ENCODE data around the gene CYP46A1.

Gene CYP46A1

DNA sequence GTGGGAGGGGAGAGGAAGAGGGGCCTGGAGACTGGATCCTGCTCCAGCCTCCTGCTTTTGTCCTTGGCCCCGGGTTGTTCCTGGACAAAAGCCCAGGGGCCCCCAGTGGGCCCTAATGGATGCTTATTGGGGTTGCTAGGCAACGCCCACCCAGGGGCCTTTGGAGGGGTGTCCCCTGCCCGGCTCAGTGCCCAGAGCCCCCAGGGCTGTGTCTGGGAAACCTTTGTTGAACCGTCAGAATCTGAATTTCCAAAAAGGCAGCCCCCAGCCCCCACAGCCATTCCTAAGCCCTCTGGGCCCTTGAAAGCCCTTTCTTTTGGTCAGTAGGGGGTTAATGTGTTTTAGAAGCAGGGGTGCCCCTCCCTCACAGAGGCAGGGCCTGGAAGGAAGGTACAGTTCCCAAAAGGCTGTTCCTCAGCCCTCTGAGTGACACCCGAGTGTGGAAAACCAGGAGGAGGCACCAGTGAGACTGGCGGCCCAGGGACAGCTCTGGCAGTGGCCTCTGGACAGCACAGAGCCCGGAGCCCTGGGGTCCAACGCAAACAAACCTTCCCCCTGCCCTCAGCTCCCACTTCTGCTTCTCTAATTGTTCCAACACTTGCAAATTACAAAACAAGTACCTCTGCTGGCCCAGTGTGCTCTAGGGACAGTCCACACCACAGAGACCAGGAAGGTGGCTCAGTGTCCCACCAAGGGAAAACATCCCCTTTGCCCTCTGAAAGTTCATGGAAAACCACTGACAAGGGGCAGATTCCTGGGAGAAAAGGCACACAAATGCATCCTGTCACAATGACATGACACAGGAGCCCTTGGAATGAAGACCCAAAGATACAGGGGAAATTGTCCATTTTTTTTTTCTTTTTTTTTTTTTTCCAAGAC lies 19.8 kb upstream of the CYP46A1 start:
- no peak overlapping the region for H3K4me3 Mint-ChIP-seq
- H3K36me3 Mint-ChIP-seq (ENCODE audit: low read depth) = no peaks in the 10 kb centered on the region
- peaks cover 19% of the 10 kb centered on the region for H3K27me3 Mint-ChIP-seq

DNA sequence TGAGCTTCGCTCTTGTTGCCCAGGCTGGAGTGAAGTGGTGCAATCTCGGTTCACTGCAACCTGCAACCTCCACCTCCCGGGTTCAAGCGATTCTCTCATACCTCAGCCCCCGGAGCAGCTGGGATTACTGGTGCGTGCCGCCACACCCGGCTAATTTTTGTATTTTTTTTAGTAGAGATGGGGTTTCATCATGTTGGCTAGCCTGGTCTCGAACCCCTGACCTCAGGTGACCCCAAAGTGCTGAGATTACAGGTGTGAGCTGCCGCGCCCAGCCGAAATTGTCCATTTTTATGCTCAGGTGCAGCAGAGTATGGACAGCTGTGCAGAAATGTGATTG lies 19.2 kb upstream of the CYP46A1 start:
- no peaks in the 10 kb centered on the region for H3K36me3 Mint-ChIP-seq (ENCODE audit: low read depth)
- peaks cover 19% of the 10 kb centered on the region for H3K27me3 Mint-ChIP-seq
- H3K4me3 Mint-ChIP-seq = no peak overlapping the region
- no peaks in the 10 kb centered on the region for H3K4me1 Mint-ChIP-seq (ENCODE audit: low read depth)
- H3K9me3 Mint-ChIP-seq = no peaks in the 10 kb centered on the region
- H3K27ac Mint-ChIP-seq = no peak overlapping the region

More for the DNA sequence above, 19.8 kb upstream of the CYP46A1 start:
- Mint-ChIP-seq H3K9me3 (no peaks in the 10 kb centered on the region), H3K4me1 (ENCODE audit: low read depth) (no peaks in the 10 kb centered on the region), H3K27ac (no peak overlapping the region)

- Mint-ChIP-seq H3K36me3 (ENCODE audit: low read depth) (no peaks in the 10 kb centered on the region), H3K4me1 (ENCODE audit: low read depth) (no peaks in the 10 kb centered on the region), H3K4me3 (no peak overlapping the region), H3K27ac (no peak overlapping the region), H3K27me3 (peaks cover 7% of the 10 kb centered on the region), H3K9me3 (no peaks in the 10 kb centered on the region)
Observed at GRCh38 chr14:99666533-99666932, 17.6 kb upstream of the CYP46A1 start.

GRCh38 chr14:99667045-99667444 lies 17.1 kb upstream of the CYP46A1 start:
- Mint-ChIP-seq H3K4me1 (ENCODE audit: low read depth) (no peaks in the 10 kb centered on the region), H3K27ac (no peak overlapping the region), H3K9me3 (no peaks in the 10 kb centered on the region), H3K4me3 (no peak overlapping the region), H3K36me3 (ENCODE audit: low read depth) (no peaks in the 10 kb centered on the region), H3K27me3 (peaks cover 7% of the 10 kb centered on the region)

DNA sequence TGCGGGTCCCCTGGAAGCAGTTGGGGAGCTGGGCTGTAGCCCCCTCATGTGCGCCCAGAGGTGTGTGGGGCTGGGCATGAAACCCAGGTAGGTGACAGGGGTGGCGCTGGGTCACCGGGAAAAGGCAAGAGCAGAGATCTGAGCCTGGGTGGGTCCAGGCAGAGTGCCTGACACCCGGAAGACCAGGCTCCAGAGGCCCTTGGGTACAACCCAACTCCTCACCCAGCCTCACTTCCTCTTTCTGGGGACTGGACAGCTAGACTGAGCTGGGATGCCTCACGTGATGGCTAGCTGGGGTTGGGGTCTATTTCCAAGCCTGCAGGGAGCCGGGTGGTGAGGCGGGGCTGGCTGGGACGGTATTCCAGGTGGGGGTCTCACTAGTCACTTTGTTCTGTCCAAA lies 16.3 kb upstream of the CYP46A1 start:
- no peak overlapping the region for H3K27ac Mint-ChIP-seq
- peaks cover 3% of the 10 kb centered on the region for H3K27me3 Mint-ChIP-seq
- H3K4me3 Mint-ChIP-seq = no peak overlapping the region
- H3K9me3 Mint-ChIP-seq = no peaks in the 10 kb centered on the region
- H3K36me3 Mint-ChIP-seq (ENCODE audit: low read depth) = no peaks in the 10 kb centered on the region
- peaks cover 5% of the 10 kb centered on the region for H3K4me1 Mint-ChIP-seq (ENCODE audit: low read depth)

GRCh38 chr14:99668307-99669295 lies 15.5 kb upstream of the CYP46A1 start:
- H3K9me3 Mint-ChIP-seq = no peaks in the 10 kb centered on the region
- H3K4me1 Mint-ChIP-seq (ENCODE audit: low read depth) = peaks cover 6% of the 10 kb centered on the region
- no peak overlapping the region for H3K4me3 Mint-ChIP-seq
- H3K36me3 Mint-ChIP-seq (ENCODE audit: low read depth) = no peaks in the 10 kb centered on the region
- no peak overlapping the region for H3K27ac Mint-ChIP-seq
- H3K27me3 Mint-ChIP-seq = no peaks in the 10 kb centered on the region

GRCh38 chr14:99670361-99671234 lies 13.5 kb upstream of the CYP46A1 start:
- peaks cover 7% of the 10 kb centered on the region for H3K27me3 Mint-ChIP-seq
- no peak overlapping the region for H3K27ac Mint-ChIP-seq
- H3K4me3 Mint-ChIP-seq = no peak overlapping the region
- H3K36me3 Mint-ChIP-seq (ENCODE audit: low read depth) = no peaks in the 10 kb centered on the region
- H3K4me1 Mint-ChIP-seq (ENCODE audit: low read depth) = peaks cover 7% of the 10 kb centered on the region
- H3K9me3 Mint-ChIP-seq = no peaks in the 10 kb centered on the region

DNA sequence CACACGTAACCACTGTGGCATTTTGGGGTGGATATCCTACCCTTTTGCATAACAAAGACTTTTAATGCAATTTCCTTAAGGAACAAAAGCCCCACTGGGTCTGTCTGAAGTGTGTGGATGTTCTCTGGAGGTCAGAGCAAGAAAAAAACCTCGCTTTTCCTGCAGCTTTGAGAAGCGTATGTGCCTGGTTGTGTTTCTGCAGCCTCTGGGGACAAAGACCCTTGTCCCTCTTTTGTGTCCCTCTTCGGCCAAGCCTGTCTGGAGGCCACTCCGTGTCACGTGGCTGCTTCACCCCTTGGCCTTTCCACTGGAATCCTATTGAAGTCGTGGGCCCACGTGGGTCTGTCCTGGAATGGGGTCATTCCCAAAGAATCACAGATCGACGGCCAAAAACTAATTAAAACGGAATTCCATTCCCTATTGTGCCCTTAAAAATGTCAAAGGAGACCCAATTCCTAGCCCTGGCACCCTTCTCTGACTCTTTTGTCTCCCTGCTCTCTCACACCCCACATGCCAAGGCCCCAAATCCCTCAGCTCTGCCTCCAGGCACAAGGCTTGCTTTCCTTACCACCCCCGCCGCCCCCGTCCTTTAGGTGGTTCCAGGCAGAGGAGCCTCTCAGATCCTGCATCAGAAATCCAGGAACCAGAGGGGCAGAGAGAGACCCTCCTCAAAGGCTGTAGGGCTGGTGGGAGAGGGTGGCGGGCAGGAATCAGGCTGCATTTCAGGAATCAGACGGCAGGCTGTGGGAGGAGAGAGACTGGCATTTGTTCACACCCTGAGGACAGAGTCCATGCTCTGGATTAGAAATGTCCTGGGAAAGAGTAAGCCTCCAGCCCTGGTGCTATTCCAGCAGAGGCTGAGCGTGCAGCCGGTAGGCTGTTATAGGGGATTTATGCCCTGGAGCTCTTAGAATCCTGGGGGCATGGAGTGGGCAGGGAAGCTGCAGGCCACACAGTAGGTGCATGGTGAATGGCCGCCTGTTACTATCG lies 12.6 kb upstream of the CYP46A1 start:
- H3K4me3 Mint-ChIP-seq = no peak overlapping the region
- H3K27me3 Mint-ChIP-seq = peaks cover 7% of the 10 kb centered on the region
- H3K36me3 Mint-ChIP-seq (ENCODE audit: low read depth) = no peaks in the 10 kb centered on the region
- peaks cover 13% of the 10 kb centered on the region for H3K4me1 Mint-ChIP-seq (ENCODE audit: low read depth)
- no peak overlapping the region for H3K27ac Mint-ChIP-seq
- no peaks in the 10 kb centered on the region for H3K9me3 Mint-ChIP-seq

DNA sequence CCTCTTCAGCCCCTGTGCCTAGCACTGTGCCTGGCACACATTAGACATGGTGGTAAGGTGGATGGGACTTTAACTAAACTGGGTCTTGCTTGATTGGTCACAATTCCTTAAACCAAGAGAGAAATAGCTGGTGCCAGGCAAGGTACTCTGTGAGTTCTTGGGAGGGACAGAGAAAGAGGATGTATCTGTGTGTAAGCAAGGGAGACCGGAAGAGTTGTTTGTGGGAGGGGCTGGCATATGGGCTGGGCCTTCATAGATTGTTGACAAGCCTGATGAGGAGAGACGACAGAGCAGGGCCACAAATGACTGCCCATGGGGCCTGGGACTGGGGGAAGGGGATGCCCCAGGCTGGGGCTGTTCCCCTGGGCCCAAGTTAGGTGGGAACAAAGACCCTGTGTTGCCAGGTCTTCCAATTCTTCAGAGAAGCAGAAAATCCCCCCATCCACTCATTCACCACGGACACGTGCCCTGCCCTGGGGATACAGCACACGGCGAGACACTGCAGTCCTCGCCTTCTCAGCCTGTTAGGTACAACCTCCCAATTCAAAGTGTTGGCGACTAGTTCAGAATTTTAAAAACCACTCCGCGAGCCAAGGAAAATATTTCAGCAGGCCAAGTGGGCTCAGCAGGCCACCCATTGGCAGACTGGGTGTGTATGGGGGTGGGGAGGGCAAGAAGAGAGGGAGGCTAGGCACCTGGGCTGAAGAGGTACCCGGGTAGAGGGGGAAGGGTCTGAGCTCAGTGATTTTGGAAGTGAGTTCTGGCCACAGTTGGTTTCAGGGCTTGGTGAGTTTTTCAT lies 11.4 kb upstream of the CYP46A1 start:
- H3K27me3 Mint-ChIP-seq = peaks cover 7% of the 10 kb centered on the region
- no peak overlapping the region for H3K4me3 Mint-ChIP-seq
- H3K4me1 Mint-ChIP-seq (ENCODE audit: low read depth) = peaks cover 18% of the 10 kb centered on the region
- no peak overlapping the region for H3K27ac Mint-ChIP-seq
- no peaks in the 10 kb centered on the region for H3K36me3 Mint-ChIP-seq (ENCODE audit: low read depth)
- no peaks in the 10 kb centered on the region for H3K9me3 Mint-ChIP-seq

DNA sequence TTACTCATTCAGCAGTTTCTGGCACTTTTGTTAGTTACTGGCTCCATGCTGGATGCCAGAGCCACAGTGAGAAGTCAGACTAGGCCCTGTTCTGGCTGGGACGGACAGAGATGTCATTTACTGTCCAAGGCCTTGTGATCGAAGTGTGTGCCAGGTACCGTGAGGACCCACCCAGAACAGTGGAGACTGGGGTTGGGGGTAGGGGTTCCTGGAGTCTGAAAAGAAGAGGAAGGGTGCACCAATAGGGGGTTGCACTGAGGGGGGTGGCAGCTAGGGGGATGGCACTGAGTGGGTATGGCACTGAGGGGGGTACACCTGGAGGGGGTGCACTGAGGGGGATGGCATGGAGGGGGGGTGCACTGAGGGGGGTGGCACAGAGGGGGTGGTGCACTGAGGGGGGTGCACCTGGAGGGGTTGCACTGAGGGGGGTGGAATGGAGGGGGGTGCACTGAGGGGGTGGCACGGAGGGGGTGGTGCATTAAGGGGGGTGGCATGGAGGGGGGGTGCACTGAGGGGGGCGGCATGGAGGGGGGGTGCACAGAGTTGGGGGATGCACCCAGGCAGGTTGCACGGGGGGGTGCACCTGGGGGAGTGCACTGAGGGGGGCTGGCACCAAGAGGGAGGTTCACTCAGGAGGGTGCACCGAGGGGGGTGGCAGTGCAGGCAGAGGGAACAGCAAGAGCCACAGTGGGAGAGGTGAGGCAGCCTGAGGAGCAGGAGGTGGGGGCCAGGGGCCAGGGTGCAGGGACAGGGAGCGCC lies 10.6 kb upstream of the CYP46A1 start:
- H3K27me3 Mint-ChIP-seq = peaks cover 7% of the 10 kb centered on the region

DNA sequence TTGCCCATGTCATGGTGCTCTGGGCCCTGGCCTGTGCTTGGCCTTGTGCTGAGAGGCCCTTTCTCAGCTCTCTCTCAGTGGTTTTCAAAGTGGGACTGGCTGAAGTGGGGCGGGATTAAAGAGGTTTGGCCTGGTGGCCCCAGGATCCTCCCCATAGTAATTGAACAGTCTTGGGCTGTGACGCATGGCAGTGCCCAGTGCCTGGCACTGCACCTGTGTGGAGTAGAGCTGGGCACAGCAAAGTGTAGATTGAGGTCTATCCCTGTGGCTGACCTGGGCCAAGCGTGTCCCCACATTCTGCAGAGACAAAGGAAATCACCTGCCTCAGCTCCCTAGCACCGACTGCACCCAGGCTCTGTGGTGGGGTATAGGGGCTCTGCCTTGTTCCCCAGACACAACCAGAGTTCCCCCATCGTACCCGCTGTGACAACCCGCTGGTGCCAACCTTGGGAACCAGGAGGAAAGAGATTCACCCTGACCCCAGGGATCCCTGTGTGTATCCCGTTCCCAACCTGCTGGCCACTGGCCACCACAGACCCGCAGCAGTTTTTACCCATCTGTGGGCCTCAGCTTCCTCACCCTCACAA lies 9.9 kb upstream of the CYP46A1 start:
- no peaks in the 10 kb centered on the region for H3K36me3 Mint-ChIP-seq (ENCODE audit: low read depth)
- H3K4me1 Mint-ChIP-seq (ENCODE audit: low read depth) = peaks cover 18% of the 10 kb centered on the region
- no peak overlapping the region for H3K27ac Mint-ChIP-seq
- peaks cover 5% of the 10 kb centered on the region for H3K9me3 Mint-ChIP-seq
- H3K27me3 Mint-ChIP-seq = peaks cover 7% of the 10 kb centered on the region
- no peak overlapping the region for H3K4me3 Mint-ChIP-seq

More for the DNA sequence above, 10.6 kb upstream of the CYP46A1 start:
- Mint-ChIP-seq H3K9me3 (peaks cover under 1% of the 10 kb centered on the region), H3K4me3 (no peak overlapping the region), H3K4me1 (ENCODE audit: low read depth) (peaks cover 18% of the 10 kb centered on the region), H3K27ac (no peak overlapping the region), H3K36me3 (ENCODE audit: low read depth) (no peaks in the 10 kb centered on the region)

DNA sequence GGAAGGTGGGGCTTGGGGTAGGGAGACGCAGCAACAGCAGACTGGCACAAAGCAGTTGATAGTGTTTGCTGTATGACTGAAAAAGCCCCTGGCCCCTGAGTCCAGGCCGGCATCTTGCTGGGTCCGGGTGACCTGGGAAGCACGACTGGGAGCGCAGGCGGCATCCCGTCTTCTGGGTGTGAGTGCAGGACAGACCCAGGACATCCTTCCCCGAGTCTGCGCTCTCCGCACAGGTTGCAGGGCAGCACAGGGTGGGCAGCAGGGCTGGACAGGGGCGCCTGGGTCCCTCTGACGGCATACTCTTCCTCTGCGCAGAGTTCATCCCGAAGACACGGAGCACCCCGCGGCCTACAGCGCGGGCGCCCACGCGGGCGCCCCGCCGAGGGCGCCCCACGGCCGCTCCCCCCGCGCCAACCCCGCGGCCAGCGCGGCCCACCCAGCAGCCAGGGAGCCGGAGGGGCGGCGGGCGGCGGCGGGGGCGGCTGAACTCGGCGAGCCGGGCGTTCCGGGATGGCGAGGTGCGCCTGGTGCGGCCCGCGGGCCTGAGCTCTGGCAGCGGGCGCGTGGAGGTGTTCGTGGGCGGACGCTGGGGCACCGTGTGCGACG lies 9.2 kb upstream of the CYP46A1 start:
- H3K27ac Mint-ChIP-seq = no peak overlapping the region
- peaks cover 7% of the 10 kb centered on the region for H3K27me3 Mint-ChIP-seq
- peaks cover 6% of the 10 kb centered on the region for H3K9me3 Mint-ChIP-seq
- peaks cover 18% of the 10 kb centered on the region for H3K4me1 Mint-ChIP-seq (ENCODE audit: low read depth)
- H3K36me3 Mint-ChIP-seq (ENCODE audit: low read depth) = no peaks in the 10 kb centered on the region
- no peak overlapping the region for H3K4me3 Mint-ChIP-seq
